ENCODE results near the gene SPEM1. TPM values are rescaled to one million over a fixed set of nuclear protein-coding genes. Genes with fewer than 3 reads are reported as not detected.

SPEM1 gene
- total RNA-seq, 1 experiment from 2014 or later, result 0.33 TPM

GRCh38 chr17:7425316-7425715 is 5.2 kb downstream of the SPEM1 start, which contains the start of gene SPEM2:
Gene SPEM2 (plus strand): TSS chr17:7425616. CDS start chr17:7425689, 73 bp downstream.
- Histone ChIP-seq H3K9me3 (ENCODE audit: control insufficient read depth, low read depth, low read length) (no peaks in the 10 kb centered on the region), H3K23me2 (ENCODE audit: insufficient read length, low read depth, low read length, poor library complexity, severe bottlenecking) (no peaks in the 10 kb centered on the region), H2BK120ac (ENCODE audit: low read depth, low read length, poor library complexity, severe bottlenecking) (no peak within 1 kb of the TSS), H2BK20ac (ENCODE audit: low read depth, low read length, poor library complexity, severe bottlenecking) (no peak within 1 kb of the TSS), H2AFZ (ENCODE audit: low read length) (no peak within 1 kb of the TSS), H3K27me3 (ENCODE audit: insufficient read depth, low read length) (no peaks in the 10 kb centered on the region), H4K20me1 (ENCODE audit: control insufficient read depth, insufficient read depth, insufficient read length) (no peaks in the 10 kb centered on the region), H2BK5ac (ENCODE audit: insufficient read length, low read length) (no peak within 1 kb of the TSS), H3K14ac (ENCODE audit: insufficient read depth, low read length) (no peak within 1 kb of the TSS), H2BK15ac (ENCODE audit: low read depth, low read length) (no peak within 1 kb of the TSS), H3K18ac (ENCODE audit: insufficient read length, low read depth, low read length) (no peak within 1 kb of the TSS), H4K8ac (replicated peaks; ENCODE audit: insufficient read length, low read depth, low read length) (no peak within 1 kb of the TSS), H2BK12ac (ENCODE audit: insufficient read length, low read depth, low read length) (no peak within 1 kb of the TSS), H3K9ac (ENCODE audit: extremely low read depth, insufficient read length, low read length) (no peak within 1 kb of the TSS), H3K27ac (ENCODE audit: insufficient read length, low read depth, low read length) (no peak within 1 kb of the TSS), H3K79me2 (ENCODE audit: insufficient read depth, low read length) (no peaks in the 10 kb centered on the region), H3K23ac (ENCODE audit: insufficient read length, low read depth, low read length) (no peak within 1 kb of the TSS), H3K4ac (ENCODE audit: low read depth, low read length) (no peak within 1 kb of the TSS), H3T11ph (ENCODE audit: low read length) (no peak within 1 kb of the TSS), H4K5ac (ENCODE audit: insufficient read length, low read depth, low read length) (no peak within 1 kb of the TSS), H3K4me2 (ENCODE audit: insufficient read depth, insufficient read length, low read length) (no peak within 1 kb of the TSS), H3K4me1 (ENCODE audit: insufficient read depth, low read length) (no peaks in the 10 kb centered on the region), H3K79me1 (ENCODE audit: insufficient read depth, low read depth, low read length, poor library complexity, severe bottlenecking) (no peaks in the 10 kb centered on the region), H4K91ac (ENCODE audit: insufficient read length, low read depth, low read length) (no peak within 1 kb of the TSS), H3K56ac (ENCODE audit: insufficient read length, low read depth, low read length) (no peak within 1 kb of the TSS), H2AK5ac (ENCODE audit: insufficient read length, low read length) (no peak within 1 kb of the TSS)
- Mint-ChIP-seq H3K4me3 (no peak within 1 kb of the TSS), H3K4me1 (peaks cover 0 to 6% of the 10 kb centered on the region in 2 experiments; a peak in 2 of 4 replicates), H3K36me3 (ENCODE audit: insufficient read depth in 1 of 3, low read depth in 3 of 3) (no peaks in the 10 kb centered on the region), H3K27ac (no peak within 1 kb of the TSS; a peak in 1 of 7 replicates), H3K9me3 (no peaks in the 10 kb centered on the region; a peak in 1 of 5 replicates), H3K27me3 (ENCODE audit: low read depth) (peaks cover 9% of the 10 kb centered on the region)
- DNase-seq, result no peak
- no peak for TF ChIP-seq CTCF (conservative IDR thresholded peaks at IDR 0.05)
- no CpG with 5 or more reads among the region's 7 CpGs for WGBS (ENCODE audit: extremely low coverage, insufficient read length, low lambda C conversion rate)
